DND-41 (cell line): ENCODE measurements around the gene NPDC1.

Experiments used
- ATAC-seq: fragments of 200-7000 bp; cut with Tn5 transposase; 3 replicates; pipeline ENCODE4 v1.9.1; 2021; ENCODE audit warnings: low read depth; ENCODE audit not compliant: insufficient read depth
- DNase-seq: peaks from one replicate; pipeline ENCODE4 v3.0.0-alpha.2; 2020
- H2AFZ ChIP-seq: 2 replicates; pipeline ENCODE4 v1.6.0; 2012; ENCODE audit warnings: low read depth, low read length
- H3K27ac ChIP-seq: 2 replicates; pipeline ENCODE4 v1.5.1; 2012; ENCODE audit warnings: low read length, inconsistent platforms
- H3K27me3 ChIP-seq: fragments of 200-600 bp; sonication (generic); 2 replicates; pipeline ENCODE4 v1.6.0; 2012; ENCODE audit warnings: low read length, mild to moderate bottlenecking, inconsistent platforms; ENCODE audit not compliant: insufficient read depth, poor library complexity
- H3K36me3 ChIP-seq: 2 replicates; pipeline ENCODE4 v1.5.1; 2012; ENCODE audit warnings: low read length, inconsistent platforms; ENCODE audit not compliant: insufficient read depth
- H3K4me1 ChIP-seq: 2 replicates; pipeline ENCODE4 v1.5.1; 2012; ENCODE audit warnings: mild to moderate bottlenecking, low read length; ENCODE audit not compliant: insufficient read depth
- H3K4me2 ChIP-seq: 2 replicates; pipeline ENCODE4 v1.6.0; 2012; ENCODE audit warnings: mild to moderate bottlenecking, moderate library complexity, low read length, inconsistent platforms; ENCODE audit not compliant: insufficient read depth
- H3K4me3 ChIP-seq, 2 experiments: fragments of 200-600 bp in 1 of 2; shearing (Covaris generic) in 1 of 2; 2 replicates each; pipeline ENCODE4 v1.5.1; 2012 to 2016; ENCODE audit warnings: inconsistent platforms in 2 of 2, low read length in 2 of 2, mild to moderate bottlenecking in 2 of 2, low read depth in 1 of 2, moderate library complexity in 1 of 2
- H3K79me2 ChIP-seq: 2 replicates; pipeline ENCODE4 v1.6.0; 2012; ENCODE audit warnings: low read length, inconsistent platforms; ENCODE audit not compliant: insufficient read depth
- H3K9ac ChIP-seq: 2 replicates; pipeline ENCODE4 v1.6.0; 2012; ENCODE audit warnings: low read depth, mild to moderate bottlenecking, inconsistent platforms, low read length, moderate library complexity
- H3K9me3 ChIP-seq: 2 replicates; pipeline ENCODE4 v1.5.1; 2012; ENCODE audit warnings: low read length, moderate library complexity, mild to moderate bottlenecking, inconsistent platforms; ENCODE audit not compliant: insufficient read depth, severe bottlenecking
- H4K20me1 ChIP-seq: 2 replicates; pipeline ENCODE4 v1.6.0; 2012; ENCODE audit warnings: low read length; ENCODE audit not compliant: insufficient read depth
- EZH2 ChIP-seq: IDR thresholded peaks from 3 replicates; pipeline ENCODE4 v1.6.1; 2012; ENCODE audit warnings: borderline replicate concordance, low read depth, mild to moderate bottlenecking, moderate library complexity, low read length, inconsistent platforms; ENCODE audit not compliant: severe bottlenecking
- TF ChIP-seq, protein P1 (sequence below): IDR thresholded peaks from 2 replicates; pipeline ENCODE4 v1.5.1; 2012; ENCODE audit warnings: borderline replicate concordance, low read length, moderate library complexity, mild to moderate bottlenecking; ENCODE audit not compliant: poor library complexity, severe bottlenecking; ENCODE audit errors: extremely low read depth

Gene NPDC1

GRCh38 chr9:137023157-137023556, 22.8 kb downstream of the NPDC1 start:
- no peaks in the 10 kb centered on the region for H4K20me1 ChIP-seq
- H3K27ac ChIP-seq = no peak overlapping the region
- H3K9ac ChIP-seq = no peak overlapping the region
- TF ChIP-seq EZH2 = no peak
- TF ChIP-seq, protein P1, sequence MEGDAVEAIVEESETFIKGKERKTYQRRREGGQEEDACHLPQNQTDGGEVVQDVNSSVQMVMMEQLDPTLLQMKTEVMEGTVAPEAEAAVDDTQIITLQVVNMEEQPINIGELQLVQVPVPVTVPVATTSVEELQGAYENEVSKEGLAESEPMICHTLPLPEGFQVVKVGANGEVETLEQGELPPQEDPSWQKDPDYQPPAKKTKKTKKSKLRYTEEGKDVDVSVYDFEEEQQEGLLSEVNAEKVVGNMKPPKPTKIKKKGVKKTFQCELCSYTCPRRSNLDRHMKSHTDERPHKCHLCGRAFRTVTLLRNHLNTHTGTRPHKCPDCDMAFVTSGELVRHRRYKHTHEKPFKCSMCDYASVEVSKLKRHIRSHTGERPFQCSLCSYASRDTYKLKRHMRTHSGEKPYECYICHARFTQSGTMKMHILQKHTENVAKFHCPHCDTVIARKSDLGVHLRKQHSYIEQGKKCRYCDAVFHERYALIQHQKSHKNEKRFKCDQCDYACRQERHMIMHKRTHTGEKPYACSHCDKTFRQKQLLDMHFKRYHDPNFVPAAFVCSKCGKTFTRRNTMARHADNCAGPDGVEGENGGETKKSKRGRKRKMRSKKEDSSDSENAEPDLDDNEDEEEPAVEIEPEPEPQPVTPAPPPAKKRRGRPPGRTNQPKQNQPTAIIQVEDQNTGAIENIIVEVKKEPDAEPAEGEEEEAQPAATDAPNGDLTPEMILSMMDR = no peak
- H3K4me1 ChIP-seq = peaks cover 14% of the 10 kb centered on the region
- no peak overlapping the region for H3K4me3 ChIP-seq
- H2AFZ ChIP-seq = no peak overlapping the region
- DNase-seq (no peak), ATAC-seq (no peak)
- H3K9me3 ChIP-seq = no peaks in the 10 kb centered on the region
- H3K27me3 ChIP-seq = no peaks in the 10 kb centered on the region
- H3K4me2 ChIP-seq = no peak overlapping the region
- H3K36me3 ChIP-seq = no peaks in the 10 kb centered on the region; the same call in 1 of the 2 replicates
- H3K79me2 ChIP-seq = no peaks in the 10 kb centered on the region

DNA sequence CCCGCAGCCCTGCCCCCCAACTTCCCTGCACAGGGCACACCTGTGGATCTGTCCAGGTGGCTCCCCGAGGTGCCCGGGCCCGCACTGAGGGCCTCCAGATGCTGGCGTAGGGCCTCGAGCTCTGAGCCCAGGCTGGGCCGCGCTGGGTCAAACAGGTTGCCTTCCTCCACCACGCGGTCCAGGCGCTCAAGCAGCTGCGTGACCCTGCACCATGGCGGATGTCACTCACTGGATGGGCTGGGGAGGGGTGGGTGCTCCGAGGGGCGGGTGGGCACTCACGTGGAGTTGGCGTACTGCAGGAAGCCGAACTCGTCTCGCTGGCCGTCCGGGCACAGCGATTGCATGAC, 23.3 kb downstream of the NPDC1 start:
- Histone ChIP-seq H3K36me3 (no peaks in the 10 kb centered on the region; the same call in 1 of the 2 replicates), H4K20me1 (no peaks in the 10 kb centered on the region), H3K4me1 (peaks cover 14% of the 10 kb centered on the region), H3K27ac (no peak overlapping the region), H3K79me2 (no peaks in the 10 kb centered on the region), H3K27me3 (no peaks in the 10 kb centered on the region), H3K4me3 (no peak overlapping the region), H2AFZ (no peak overlapping the region), H3K9me3 (no peaks in the 10 kb centered on the region), H3K9ac (no peak overlapping the region), H3K4me2 (no peak overlapping the region)
- ATAC-seq (no peak), DNase-seq (no peak)
- TF ChIP-seq EZH2 = no peak
- TF ChIP-seq, protein P1 = no peak

DNA sequence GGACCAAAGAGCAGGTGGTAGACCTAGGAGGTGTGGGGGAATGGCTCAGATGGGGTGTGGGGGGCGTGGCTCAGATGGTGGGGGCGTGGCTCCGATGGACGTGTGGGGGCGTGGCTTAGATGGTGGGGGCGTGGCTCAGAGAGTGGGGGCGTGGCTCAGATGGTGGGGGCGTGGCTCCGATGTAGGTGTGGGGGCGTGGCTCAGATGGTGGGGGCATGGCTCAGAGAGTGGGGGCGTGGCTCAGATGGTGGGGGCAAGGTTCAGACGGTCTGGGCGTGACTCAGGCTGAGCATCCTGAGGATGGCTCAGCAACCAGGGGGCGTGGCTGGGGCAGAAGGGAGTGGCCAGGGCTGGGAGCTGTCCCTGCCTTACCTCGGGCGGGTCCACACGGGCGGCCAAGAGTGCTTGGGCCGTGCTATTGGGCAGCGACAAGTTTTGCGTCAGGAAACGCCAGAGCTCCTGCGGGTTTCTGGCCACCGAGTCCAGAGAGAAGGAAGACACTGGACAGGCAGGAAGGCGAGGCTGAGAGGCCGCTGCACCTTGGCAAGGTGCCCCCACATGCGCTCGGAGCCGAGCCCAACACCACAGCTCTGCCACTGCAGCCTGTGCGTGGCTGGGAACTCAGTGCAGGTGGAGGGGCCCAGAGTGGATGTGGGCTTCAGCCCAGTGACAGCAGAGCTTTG, 23.9 kb downstream of the NPDC1 start:
- peak; percentile 70 for ATAC-seq
- Histone ChIP-seq H3K4me2 (no peak overlapping the region), H3K9ac (no peak overlapping the region), H4K20me1 (no peaks in the 10 kb centered on the region), H3K27me3 (no peaks in the 10 kb centered on the region), H3K79me2 (no peaks in the 10 kb centered on the region), H3K27ac (no peak overlapping the region), H3K9me3 (no peaks in the 10 kb centered on the region), H3K4me1 (peaks cover 8% of the 10 kb centered on the region), H2AFZ (no peak overlapping the region), H3K4me3 (no peak overlapping the region), H3K36me3 (peaks cover 3% of the 10 kb centered on the region; the same call in 1 of the 2 replicates)
- no peak for TF ChIP-seq EZH2
- peak; percentile 62 for DNase-seq

DNA sequence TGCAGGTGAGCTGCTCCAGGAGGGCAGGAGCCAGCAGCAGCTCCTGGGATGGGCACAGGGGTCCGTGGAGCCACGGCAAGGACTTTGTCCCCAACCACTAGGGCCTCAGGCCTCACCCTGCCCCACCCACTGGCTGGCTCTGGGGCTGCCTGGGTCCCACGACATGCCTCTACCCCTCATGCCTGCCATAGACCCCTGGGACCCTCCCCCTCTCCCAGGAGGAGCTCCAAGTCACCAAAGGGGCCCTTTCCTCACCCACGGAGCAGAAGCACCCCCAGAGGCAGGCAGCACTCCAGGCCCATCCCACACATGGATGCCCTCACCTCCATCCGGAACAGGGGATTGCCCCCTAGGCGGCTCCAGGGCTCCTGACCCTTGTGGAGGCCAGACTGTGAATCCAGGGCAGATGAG, 24.4 kb downstream of the NPDC1 start:
- ATAC-seq = peak; percentile 18; the same call in 1 of the 3 replicates
- Histone ChIP-seq H2AFZ (no peak overlapping the region), H3K4me1 (peaks cover 3% of the 10 kb centered on the region), H4K20me1 (no peaks in the 10 kb centered on the region), H3K79me2 (no peaks in the 10 kb centered on the region), H3K27ac (no peak overlapping the region), H3K27me3 (no peaks in the 10 kb centered on the region), H3K4me3 (no peak overlapping the region), H3K9ac (no peak overlapping the region), H3K9me3 (no peaks in the 10 kb centered on the region), H3K4me2 (no peak overlapping the region), H3K36me3 (peaks cover 3% of the 10 kb centered on the region; the same call in 1 of the 2 replicates)
- DNase-seq = no peak
- TF ChIP-seq EZH2 = no peak
- TF ChIP-seq, protein P1 = no peak
